H1 (cell line): ENCODE measurements around the gene NEDD4L. TPM values are rescaled to one million over a fixed set of nuclear protein-coding genes. Genes with fewer than 3 reads are reported as not detected.

Experiments
- CTCF ChIA-PET: fragments of 300-600 bp; sonication (Branson Sonifier 250); formaldehyde crosslinking; loops from one replicate; lab custom pipeline; 2021; ENCODE audit not compliant: partially characterized antibody; lab: Charles Lee
- POLR2A ChIA-PET: fragments of 300-600 bp; sonication (Branson Sonifier 250); formaldehyde crosslinking; loops from one replicate; lab custom pipeline; 2021; ENCODE audit warnings: inconsistent platforms; ENCODE audit not compliant: partially characterized antibody; lab: Charles Lee
- DNase-seq, 2 experiments: peaks; one replicate each; pipeline versions ENCODE4 v3.0.0 to v3.0.0-alpha.2; 2010 to 2022; ENCODE audit warnings: low spot score in 2 of 2, low read depth in 1 of 2, mixed read lengths in 1 of 2
- FAIRE-seq: peaks from 2 replicates; lab custom pipeline; 2011; peaks lifted over from hg19 to GRCh38; lab: Jason Lieb, UNC
- H2AFZ ChIP-seq: 2 replicates; pipeline ENCODE4 v1.8.1; 2012; ENCODE audit warnings: low read length, inconsistent platforms
- H2AK5ac ChIP-seq: 2 replicates; pipeline ENCODE4 v1.6.1; 2013; ENCODE audit warnings: low read depth, low read length
- H2BK120ac ChIP-seq: replicated peaks from 2 replicates; pipeline ENCODE3; 2013; ENCODE audit warnings: low read depth, low read length, inconsistent platforms
- H2BK12ac ChIP-seq: 2 replicates; pipeline ENCODE4 v1.6.1; 2013; ENCODE audit warnings: low read depth, low read length
- H2BK15ac ChIP-seq: 2 replicates; pipeline ENCODE4 v1.6.1; 2013; ENCODE audit warnings: low read length
- H2BK20ac ChIP-seq: 2 replicates; pipeline ENCODE4 v1.6.1; 2013; ENCODE audit warnings: low read length
- H2BK5ac ChIP-seq: 2 replicates; pipeline ENCODE4 v1.6.1; 2013; ENCODE audit warnings: low read depth, low read length
- H3K14ac ChIP-seq: 2 replicates; pipeline ENCODE4 v1.6.1; 2013; ENCODE audit warnings: inconsistent platforms; ENCODE audit not compliant: insufficient read length
- H3K18ac ChIP-seq: 2 replicates; pipeline ENCODE4 v1.6.1; 2013; ENCODE audit warnings: low read length; ENCODE audit errors: extremely low read depth
- H3K23ac ChIP-seq: 2 replicates; pipeline ENCODE4 v1.6.1; 2013; ENCODE audit warnings: inconsistent platforms; ENCODE audit not compliant: insufficient read length
- H3K23me2 ChIP-seq: 2 replicates; pipeline ENCODE4 v1.6.1; 2013; ENCODE audit warnings: low read depth, low read length
- H3K27ac ChIP-seq: 2 replicates; pipeline ENCODE4 v1.6.1; 2011; ENCODE audit warnings: low read depth, low read length, inconsistent platforms
- H3K27me3 ChIP-seq, 4 experiments: replicated peaks in 1 of 4; 1 replicate in 1 of 4; 2 replicates in 3 of 4; pipeline versions ENCODE4 v1.6.1 to v1.8.1; 2011 to 2013; ENCODE audit warnings: low read length in 3 of 4, mild to moderate bottlenecking in 3 of 4, inconsistent platforms in 2 of 4, mixed read lengths in 2 of 4, moderate library complexity in 1 of 4; ENCODE audit not compliant: control insufficient read depth in 3 of 4, insufficient read depth in 3 of 4; ENCODE audit errors: extremely low read depth in 1 of 4
- H3K36me3 ChIP-seq, 4 experiments: 2 replicates each; pipeline versions ENCODE4 v1.6.1 to v1.8.1; 2011 to 2013; ENCODE audit warnings: mild to moderate bottlenecking in 4 of 4, low read length in 3 of 4, moderate library complexity in 2 of 4, control low read depth in 1 of 4, inconsistent platforms in 1 of 4; ENCODE audit not compliant: insufficient read depth in 4 of 4, control insufficient read depth in 2 of 4
- H3K4ac ChIP-seq: replicated peaks from 2 replicates; pipeline ENCODE3; 2013; ENCODE audit warnings: low read length, low read depth, mixed read lengths, inconsistent platforms; ENCODE audit not compliant: insufficient read length
- H3K4me1 ChIP-seq, 4 experiments: replicated peaks in 1 of 4; 1 replicate in 1 of 4; 2 replicates in 3 of 4; pipeline versions ENCODE4 v1.6.1 to v1.8.1; 2011 to 2013; ENCODE audit warnings: low read length in 3 of 4, inconsistent platforms in 2 of 4, mixed read lengths in 1 of 4; ENCODE audit not compliant: insufficient read depth in 4 of 4, control insufficient read depth in 3 of 4
- H3K4me2 ChIP-seq, 2 experiments: 2 replicates each; pipeline versions ENCODE4 v1.6.1 to v1.8.1; 2011 to 2013; ENCODE audit warnings: low read depth in 2 of 2, low read length in 2 of 2, control low read depth in 1 of 2, inconsistent platforms in 1 of 2, mild to moderate bottlenecking in 1 of 2; ENCODE audit not compliant: insufficient read depth in 1 of 2
- H3K4me3 ChIP-seq, 4 experiments: fragments of 200-600, 300-600 bp in 1 of 4; sonication (generic), shearing (Covaris generic), sonication (Bioruptor Twin) in 1 of 4; 2 replicates each; pipeline versions ENCODE4 v1.5.1 to v1.8.1; 2011 to 2016; ENCODE audit warnings: low read length in 4 of 4, low read depth in 3 of 4, control low read depth in 2 of 4, inconsistent platforms in 2 of 4, mild to moderate bottlenecking in 2 of 4, mixed read lengths in 1 of 4, moderate library complexity in 1 of 4; ENCODE audit not compliant: insufficient read depth in 2 of 4; ENCODE audit errors: extremely low read depth in 1 of 4
- H3K56ac ChIP-seq: replicated peaks from 2 replicates; pipeline ENCODE3; 2013; ENCODE audit warnings: low read depth, mild to moderate bottlenecking, mixed read lengths, low read length, inconsistent platforms; ENCODE audit not compliant: insufficient read length
- H3K79me1 ChIP-seq: 2 replicates; pipeline ENCODE4 v1.6.1; 2013; ENCODE audit warnings: low read depth, low read length, control low read depth
- H3K79me2 ChIP-seq, 2 experiments: 2 replicates each; pipeline versions ENCODE4 v1.6.1 to v1.8.1; 2012 to 2013; ENCODE audit warnings: low read length in 2 of 2, mild to moderate bottlenecking in 2 of 2, inconsistent platforms in 1 of 2; ENCODE audit not compliant: insufficient read depth in 2 of 2, control insufficient read depth in 1 of 2
- H3K9ac ChIP-seq, 4 experiments: replicated peaks in 1 of 4; 1 replicate in 1 of 4; 2 replicates in 3 of 4; pipeline versions ENCODE4 v1.6.1 to v1.8.1; 2011 to 2013; ENCODE audit warnings: low read depth in 3 of 4, low read length in 3 of 4, control low read depth in 2 of 4, mild to moderate bottlenecking in 2 of 4, moderate library complexity in 2 of 4, inconsistent platforms in 1 of 4; ENCODE audit errors: extremely low read depth in 1 of 4
- H3K9me3 ChIP-seq, 2 experiments: 2 replicates each; pipeline versions ENCODE4 v1.6.1 to v1.8.1; 2012 to 2013; ENCODE audit warnings: mild to moderate bottlenecking in 2 of 2, moderate library complexity in 2 of 2, control low read depth in 1 of 2, inconsistent platforms in 1 of 2, low read depth in 1 of 2, low read length in 1 of 2, mixed read lengths in 1 of 2; ENCODE audit not compliant: insufficient read depth in 2 of 2
- H4K20me1 ChIP-seq, 2 experiments: replicated peaks in 1 of 2; 2 replicates each; pipeline versions ENCODE3 to v1.8.1; 2011 to 2013; ENCODE audit warnings: inconsistent platforms in 2 of 2, low read length in 2 of 2, mild to moderate bottlenecking in 1 of 2; ENCODE audit not compliant: insufficient read depth in 2 of 2, control insufficient read depth in 1 of 2
- H4K5ac ChIP-seq: 2 replicates; pipeline ENCODE4 v1.6.1; 2013; ENCODE audit warnings: low read length, low read depth, mixed read lengths, inconsistent platforms; ENCODE audit not compliant: insufficient read length
- H4K8ac ChIP-seq: 2 replicates; pipeline ENCODE4 v1.8.0; 2013; ENCODE audit warnings: mild to moderate bottlenecking, moderate library complexity, low read length, inconsistent platforms; ENCODE audit not compliant: insufficient read depth; ENCODE audit errors: extremely low read depth
- H4K91ac ChIP-seq: replicated peaks from 2 replicates; pipeline ENCODE3; 2013; ENCODE audit warnings: low read length, mixed read lengths, inconsistent platforms; ENCODE audit not compliant: insufficient read length
- EZH2 ChIP-seq: fragments of 200-600 bp; sonication (generic); IDR thresholded peaks from 2 replicates; pipeline ENCODE4 v1.7.1; 2012; ENCODE audit warnings: low read depth, mild to moderate bottlenecking, moderate library complexity, low read length, inconsistent platforms; ENCODE audit not compliant: severe bottlenecking
- NRF1 ChIP-seq: IDR thresholded peaks from 2 replicates; pipeline ENCODE4 v1.6.1; 2011; ENCODE audit warnings: mild to moderate bottlenecking, low read depth, low read length, improper control_type of control experiment
- POLR2A ChIP-seq, 2 experiments: IDR thresholded peaks; 1 replicate in 1 of 2; 2 replicates in 1 of 2; pipeline ENCODE4 v1.6.1; 2011; ENCODE audit warnings: low read depth in 2 of 2, low read length in 2 of 2, mild to moderate bottlenecking in 2 of 2; ENCODE audit errors: control extremely low read depth in 1 of 2
- SIX5 ChIP-seq: IDR thresholded peaks from 2 replicates; pipeline ENCODE4 v1.6.1; 2011; ENCODE audit warnings: mild to moderate bottlenecking, low read depth, low read length
- SP2 ChIP-seq: IDR thresholded peaks from 2 replicates; pipeline ENCODE4 v1.6.1; 2012; ENCODE audit warnings: mild to moderate bottlenecking, low read length, inconsistent platforms
- WGBS, 2 experiments: shearing (Covaris generic) in 1 of 2; methylation state at CpG; one replicate each; pipeline versions ENCODE4 v1.1.6 to v1.1.7; 2013 to 2015; ENCODE audit warnings: low lambda C conversion rate in 2 of 2, mixed read lengths in 2 of 2, inconsistent platforms in 1 of 2, low coverage in 1 of 2, missing lambda C conversion rate in 1 of 2; ENCODE audit not compliant: insufficient replicate concordance in 2 of 2, insufficient coverage in 1 of 2, insufficient read length in 1 of 2; ENCODE audit errors: extremely low coverage in 1 of 2, missing lambda C conversion rate in 1 of 2; 5-methylcytosine and 5-hydroxymethylcytosine counted together
- polyA plus RNA-seq, 7 experiments: library from polyadenylated mRNA; depleted of rRNA in 3 of 7; stranded (reverse) in 5 of 7; unstranded in 2 of 7; fragments of >200 nt in 5 of 7; fragments of 200-250 nt in 2 of 7; gene quantifications; 1 replicate in 5 of 7; 2 replicates in 1 of 7; 4 replicates in 1 of 7; pipeline versions ENCODE4 v1.2.1 to v1.2.3, GENCODE V29; 2011 to 2013; ENCODE audit warnings: missing spikeins in 2 of 7, mixed read lengths in 2 of 7
- total RNA-seq: library from RNA; stranded (reverse); fragmentation: NEBNext Ultra II Directional; extraction: Animal tissue kit (Norgen Biotek cat#: 25700); gene quantifications from 2 replicates; pipeline ENCODE4 v1.2.1, GENCODE V29; 2021

NEDD4L gene
- total and polyA plus RNA-seq, 2 of the 8 experiments (the other 6 are each of a cell fraction or from before 2014, with no cell fraction given): 37.3 to 69.8 TPM

GRCh38 chr18:58192519-58192918 lies 148.5 kb downstream of the NEDD4L start:
- WGBS, 2 experiments: 88% methylated on average over 4 of the region's 4 CpGs; no CpG with 5 or more reads in 1 of the 2 experiments

More at GRCh38 chr18:58192519-58192918, 148.5 kb downstream of the NEDD4L start:
- Histone ChIP-seq H2AK5ac (no peak overlapping the region), H4K5ac (no peak overlapping the region), H3K18ac (no peak overlapping the region), H4K20me1 (peaks cover 3 to 6% of the 10 kb centered on the region in 2 experiments), H3K9me3 (no peaks in the 10 kb centered on the region), H3K4me1 (peaks cover 23 to 30% (median 24%) of the 10 kb centered on the region in 4 experiments), H3K79me2 (peaks cover 0 to 37% of the 10 kb centered on the region in 2 experiments; a peak in 3 of 4 replicates), H4K91ac (no peak overlapping the region), H3K79me1 (peaks cover 8% of the 10 kb centered on the region), H3K4ac (no peak overlapping the region), H3K14ac (no peak overlapping the region), H4K8ac (no peak overlapping the region), H2BK12ac (no peak overlapping the region), H3K36me3 (no peaks in the 10 kb centered on the region; a peak in 2 of 8 replicates), H2BK20ac (no peak overlapping the region), H2BK120ac (no peak overlapping the region), H3K27ac (no peak overlapping the region), H3K4me2 (no peak overlapping the region), H2BK5ac (no peak overlapping the region), H3K27me3 (no peaks in the 10 kb centered on the region), H2BK15ac (no peak overlapping the region), H3K23me2 (no peaks in the 10 kb centered on the region; the same call in 1 of the 2 replicates), H3K56ac (no peak overlapping the region), H3K9ac (no peak overlapping the region), H2AFZ (no peak overlapping the region), H3K23ac (no peak overlapping the region), H3K4me3 (no peak overlapping the region)
- DNase-seq: no peak
- TF ChIP-seq POLR2A (IDR thresholded peaks at IDR 0.05; ENCODE audit: control extremely low read depth in 1 of 2, low read depth in 2 of 2, low read length in 2 of 2): no peak
- TF ChIP-seq SP2: no peak
- no peak for TF ChIP-seq SIX5
- no peak for TF ChIP-seq NRF1
- TF ChIP-seq EZH2: no peak
- POLR2A ChIA-PET: no interaction called here
- no peak for FAIRE-seq
- CTCF ChIA-PET: interaction anchor here (0.6 to 12.2 kb wide), 11 partner anchors 13 to 310 kb away, joined by 3 to 103 read pairs (median 5); no protein-coding TSS in a partner anchor
